Right lobe of liver (tissue), 4 donors: ENCODE data around the gene LEKR1.

Experiments used
- CTCF ChIP-seq, 4 donors: fragments of 200-600 bp in 3 of 4; fragments of 450-650 bp in 1 of 4; IDR thresholded peaks; one replicate each; pipeline versions ENCODE4 v1.5.1 to v1.8.0; 2016 to 2022; ENCODE audit warnings: antibody characterized with exemption in 4 of 4, mild to moderate bottlenecking in 2 of 4
- POLR2A ChIP-seq: fragments of 450-650 bp; IDR thresholded peaks from one replicate; pipeline ENCODE4 v1.6.1; 2017; ENCODE audit warnings: antibody characterized with exemption, mild to moderate bottlenecking
- donor health status: DM: no; HTN: no; CAD: no.
- donor health status: DM: no; HTN: no; CAD: no.
- donor health status: DM: no; HTN: yes; CAD: no.

GRCh38 chr3:156981005-156981404 lies 154.9 kb downstream of the LEKR1 start:
- TF ChIP-seq CTCF (IDR thresholded peaks at IDR 0.05) = no peak
- no peak for TF ChIP-seq POLR2A
